SKM-1 (cell line): Measurements from ENCODE around the gene SGPL1.
A peak's percentile ranks its signal among the peaks of the same experiment; 100 is the strongest.

Experiments used
- DNase-seq: peaks from one replicate; lab custom pipeline; 2025; ENCODE audit not compliant: unreplicated experiment; lab: John Stamatoyannopoulos, UW

SGPL1 gene

GRCh38 chr10:70779511-70780369, 36.0 kb upstream of the SGPL1 start:
- DNase-seq: peak; percentile 12

GRCh38 chr10:70780370-70780760, 35.4 kb upstream of the SGPL1 start:
- no peak for DNase-seq

GRCh38 chr10:70780772-70781171, 35.0 kb upstream of the SGPL1 start:
- DNase-seq: no peak

GRCh38 chr10:70781461-70782051, 34.2 kb upstream of the SGPL1 start:
- no peak for DNase-seq

- no peak for DNase-seq
Observed at GRCh38 chr10:70782086-70782745, 33.5 kb upstream of the SGPL1 start.

- peak; percentile 54 for DNase-seq
Observed at GRCh38 chr10:70782746-70783680, 32.7 kb upstream of the SGPL1 start.

GRCh38 chr10:70784016-70784415, 31.7 kb upstream of the SGPL1 start:
- no peak for DNase-seq

- no peak for DNase-seq
Observed at GRCh38 chr10:70784471-70784870, 31.3 kb upstream of the SGPL1 start.

GRCh38 chr10:70785190-70785589, 30.6 kb upstream of the SGPL1 start, which contains the start of gene TBATA:
Gene TBATA, minus strand, starts transcription at chr10:70785377. Its CDS starts 1,998 bp downstream, at chr10:70783379.
- no peak for DNase-seq

GRCh38 chr10:70786799-70787415, 28.8 kb upstream of the SGPL1 start:
- no peak for DNase-seq

- no peak for DNase-seq
Observed at GRCh38 chr10:70791386-70792039, 24.2 kb upstream of the SGPL1 start.

- no peak for DNase-seq
Observed at GRCh38 chr10:70795613-70796012, 20.1 kb upstream of the SGPL1 start.

- no peak for DNase-seq
Observed at GRCh38 chr10:70797840-70798239, 17.9 kb upstream of the SGPL1 start.

GRCh38 chr10:70799124-70799523, 16.6 kb upstream of the SGPL1 start:
- DNase-seq: no peak

- DNase-seq: no peak
Observed at GRCh38 chr10:70801854-70802253, 13.9 kb upstream of the SGPL1 start.

GRCh38 chr10:70803775-70804420, 11.8 kb upstream of the SGPL1 start:
- no peak for DNase-seq

GRCh38 chr10:70804421-70804808, 11.3 kb upstream of the SGPL1 start:
- no peak for DNase-seq

GRCh38 chr10:70805619-70806215, 10.0 kb upstream of the SGPL1 start:
- DNase-seq: no peak

GRCh38 chr10:70806841-70807240, 8.9 kb upstream of the SGPL1 start:
- no peak for DNase-seq
